NB4 (cell line): Measurements from ENCODE around the gene JAZF1.

Experiments used
- DNase-seq: peaks from one replicate; pipeline ENCODE4 v3.0.0; 2010; ENCODE audit warnings: low read depth
- H3K4me3 ChIP-seq: one replicate; pipeline ENCODE4 v1.5.1; 2011; ENCODE audit warnings: mild to moderate bottlenecking, low read depth, low read length, moderate library complexity
- CTCF ChIP-seq: IDR thresholded peaks from one replicate; pipeline ENCODE4 v1.5.1; 2012; ENCODE audit warnings: low read depth, low read length
- MAX ChIP-seq: IDR thresholded peaks from 2 replicates; pipeline ENCODE4 v1.6.1; 2011; ENCODE audit warnings: low read depth, low read length
- MYC ChIP-seq: IDR thresholded peaks from 2 replicates; pipeline ENCODE4 v1.6.1; 2011; ENCODE audit warnings: low read depth, low read length
- POLR2A ChIP-seq: IDR thresholded peaks from 2 replicates; pipeline ENCODE4 v1.6.1; 2011; ENCODE audit warnings: mild to moderate bottlenecking; ENCODE audit not compliant: insufficient read length; ENCODE audit errors: extremely low read depth

The JAZF1 gene

GRCh38 chr7:27916372-27916771 lies 264.2 kb downstream of the JAZF1 start:
- TF ChIP-seq MAX (no peak), CTCF (no peak), POLR2A (no peak), MYC (no peak)
- no peak for DNase-seq
- no peak overlapping the region for H3K4me3 ChIP-seq

- DNase-seq, result no peak
- TF ChIP-seq POLR2A (no peak), CTCF (no peak), MYC (no peak), MAX (no peak)
- no peak overlapping the region for H3K4me3 ChIP-seq
These were observed 266.2 kb downstream of the JAZF1 start for GRCh38 chr7:27914409-27914808.

- TF ChIP-seq CTCF, result no peak
- TF ChIP-seq POLR2A, result no peak
- TF ChIP-seq MAX, result no peak
- no peak for TF ChIP-seq MYC
- no peak overlapping the region for H3K4me3 ChIP-seq
- no peak for DNase-seq
These were observed 267.8 kb downstream of the JAZF1 start for GRCh38 chr7:27912751-27913150.

GRCh38 chr7:27911920-27912319 lies 268.7 kb downstream of the JAZF1 start:
- H3K4me3 ChIP-seq, result no peak overlapping the region
- TF ChIP-seq CTCF (no peak), MYC (no peak)
- DNase-seq, result no peak

GRCh38 chr7:27910326-27910725 lies 270.3 kb downstream of the JAZF1 start:
- TF ChIP-seq MYC, result no peak
- no peak for TF ChIP-seq CTCF
- no peak for TF ChIP-seq POLR2A
- TF ChIP-seq MAX, result no peak
- no peak for DNase-seq

GRCh38 chr7:27908534-27909165 lies 271.9 kb downstream of the JAZF1 start:
- no peak for DNase-seq
- TF ChIP-seq MYC (no peak), POLR2A (no peak), MAX (no peak), CTCF (no peak)

More at GRCh38 chr7:27910326-27910725, 270.3 kb downstream of the JAZF1 start:
- H3K4me3 ChIP-seq, result no peak overlapping the region

More at GRCh38 chr7:27908534-27909165, 271.9 kb downstream of the JAZF1 start:
- H3K4me3 ChIP-seq, result no peak overlapping the region
